SK-N-SH (cell line): Measurements from ENCODE around the gene FXR2. TPM values are rescaled to one million over a fixed set of nuclear protein-coding genes. Genes with fewer than 3 reads are reported as not detected.
A peak's percentile ranks its signal among the peaks of the same experiment; 100 is the strongest.

Experiments
- CTCF ChIA-PET: fragments of 300-600, 350-600 bp; formaldehyde crosslinking; extraction: SDS; loops from one replicate; lab custom pipeline; 2021; lab: Yijun Ruan, JAX
- POLR2A ChIA-PET: fragments of 350-600 bp; sonication (Branson Sonifier 250); formaldehyde crosslinking; extraction: SDS; loops from one replicate; lab custom pipeline; 2020; ENCODE audit warnings: antibody characterized with exemption, inconsistent platforms; lab: Yijun Ruan, JAX
- DNase-seq: peaks from one replicate; pipeline ENCODE4 v3.0.0; 2012
- H2AFZ ChIP-seq: fragments of 200-600 bp; sonication (generic); 2 replicates; pipeline ENCODE4 v1.8.1; 2016; ENCODE audit warnings: antibody characterized with exemption, mild to moderate bottlenecking, low read depth
- H3F3A ChIP-seq: fragments of 200-600 bp; sonication (generic); replicated peaks from 2 replicates; pipeline ENCODE3; 2016; ENCODE audit warnings: antibody characterized with exemption, mild to moderate bottlenecking; ENCODE audit not compliant: insufficient read depth
- H3K27ac ChIP-seq, 2 experiments: fragments of 200-500 bp in 1 of 2; fragments of 200-600 bp in 1 of 2; sonication (Bioruptor generic) in 1 of 2; sonication (generic), shearing (Covaris generic) in 1 of 2; 2 replicates each; pipeline versions ENCODE4 v1.5.1 to v1.6.1; 2014 to 2016; ENCODE audit warnings: low read depth in 2 of 2, inconsistent platforms in 1 of 2, low read length in 1 of 2, mild to moderate bottlenecking in 1 of 2, mixed read lengths in 1 of 2
- H3K27me3 ChIP-seq: fragments of 200-600 bp; sonication (generic), shearing (Covaris generic); 2 replicates; pipeline ENCODE4 v1.6.1; 2016; ENCODE audit warnings: mixed run types; ENCODE audit not compliant: insufficient read depth
- H3K36me3 ChIP-seq, 2 experiments: fragments of 200-500 bp in 1 of 2; fragments of 200-600 bp in 1 of 2; sonication (Bioruptor generic) in 1 of 2; sonication (generic) in 1 of 2; replicated peaks in 1 of 2; 2 replicates each; pipeline versions ENCODE3 to v1.5.1; 2014 to 2016; ENCODE audit warnings: low read length in 1 of 2, mild to moderate bottlenecking in 1 of 2; ENCODE audit not compliant: insufficient read depth in 2 of 2, control insufficient read depth in 1 of 2
- H3K4me1 ChIP-seq, 2 experiments: fragments of 200-500 bp in 1 of 2; fragments of 200-600 bp in 1 of 2; sonication (Bioruptor generic) in 1 of 2; sonication (generic), shearing (Covaris generic) in 1 of 2; 2 replicates each; pipeline versions ENCODE4 v1.5.1 to v1.6.1; 2014 to 2016; ENCODE audit warnings: low read depth in 1 of 2, low read length in 1 of 2, mixed run types in 1 of 2; ENCODE audit not compliant: insufficient read depth in 2 of 2, control insufficient read depth in 1 of 2
- H3K4me2 ChIP-seq: fragments of 200-600 bp; sonication (generic), shearing (Covaris generic); 2 replicates; pipeline ENCODE4 v1.6.1; 2017; ENCODE audit warnings: mixed run types
- H3K4me3 ChIP-seq, 2 experiments: fragments of 200-500 bp in 1 of 2; fragments of 200-600 bp in 1 of 2; sonication (Bioruptor generic) in 1 of 2; sonication (generic), shearing (Covaris generic) in 1 of 2; 2 replicates each; pipeline versions ENCODE4 v1.5.1 to v1.8.1; 2014 to 2016; ENCODE audit warnings: low read depth in 2 of 2, inconsistent platforms in 1 of 2, low read length in 1 of 2, mild to moderate bottlenecking in 1 of 2, mixed read lengths in 1 of 2, moderate library complexity in 1 of 2
- H3K79me2 ChIP-seq: fragments of 200-600 bp; sonication (generic); 2 replicates; pipeline ENCODE4 v1.8.1; 2017; ENCODE audit warnings: mild to moderate bottlenecking; ENCODE audit not compliant: insufficient read depth
- H3K9ac ChIP-seq: fragments of 200-600 bp; sonication (generic); 2 replicates; pipeline ENCODE4 v1.6.1; 2017; ENCODE audit warnings: mixed run types
- H3K9me2 ChIP-seq: fragments of 200-600 bp; sonication (generic); 2 replicates; pipeline ENCODE4 v1.6.1; 2017; ENCODE audit warnings: mixed run types
- H3K9me3 ChIP-seq: fragments of 200-600 bp; sonication (generic); 2 replicates; pipeline ENCODE4 v1.6.1; 2017; ENCODE audit warnings: mixed run types, mild to moderate bottlenecking, moderate library complexity
- H4K20me1 ChIP-seq: fragments of 200-600 bp; sonication (generic); 2 replicates; pipeline ENCODE4 v1.6.1; 2017; ENCODE audit warnings: mild to moderate bottlenecking, mixed run types; ENCODE audit not compliant: insufficient read depth
- CHD2 ChIP-seq: fragments of 150-350 bp; IDR thresholded peaks from 2 replicates; pipeline ENCODE4 v1.6.1; 2018; ENCODE audit warnings: low read length; ENCODE audit not compliant: partially characterized antibody
- ELF1 ChIP-seq: IDR thresholded peaks from 2 replicates; pipeline ENCODE4 v1.4.0; 2012
- FOSL2 ChIP-seq: IDR thresholded peaks from 2 replicates; pipeline ENCODE4 v1.4.0; 2012; ENCODE audit warnings: low read depth, mild to moderate bottlenecking, moderate library complexity, borderline replicate concordance
- FOXJ3 ChIP-seq: sonication (generic); formaldehyde crosslinking; IDR thresholded peaks from 2 replicates; pipeline ENCODE4 v1.5.1; 2020; ENCODE audit warnings: mild to moderate bottlenecking, missing genetic modification reagents
- GABPA ChIP-seq: IDR thresholded peaks from 2 replicates; pipeline ENCODE4 v1.4.0; 2012; ENCODE audit warnings: low read depth, mild to moderate bottlenecking
- GATA2 ChIP-seq: sonication (generic); formaldehyde crosslinking; IDR thresholded peaks from 2 replicates; pipeline ENCODE4 v1.5.0; 2020; ENCODE audit warnings: mild to moderate bottlenecking, missing genetic modification reagents
- IRF3 ChIP-seq: fragments of 150-350 bp; IDR thresholded peaks from 2 replicates; pipeline ENCODE4 v1.6.1; 2016; ENCODE audit warnings: mild to moderate bottlenecking, low read depth, low read length
- JUND ChIP-seq: IDR thresholded peaks from 2 replicates; pipeline ENCODE4 v1.4.0; 2012
- MAX ChIP-seq: IDR thresholded peaks from 2 replicates; pipeline ENCODE4 v1.4.0; 2012; ENCODE audit warnings: low read depth
- MEF2A ChIP-seq: IDR thresholded peaks from 2 replicates; pipeline ENCODE4 v1.4.0; 2012; ENCODE audit warnings: low read depth, borderline replicate concordance
- MXI1 ChIP-seq: IDR thresholded peaks from 2 replicates; pipeline ENCODE4 v1.6.1; 2012; ENCODE audit warnings: mild to moderate bottlenecking, low read depth, low read length, improper control_type of control experiment
- POLR2AphosphoS5 ChIP-seq: IDR thresholded peaks from 2 replicates; pipeline ENCODE4 v1.6.1; 2012; ENCODE audit warnings: low read depth, low read length
- RCOR1 ChIP-seq: fragments of 150-350 bp; IDR thresholded peaks from 2 replicates; pipeline ENCODE4 v1.6.1; 2017; ENCODE audit warnings: antibody characterized with exemption, low read length
- RFX5 ChIP-seq: IDR thresholded peaks from 2 replicates; pipeline ENCODE4 v1.6.1; 2012; ENCODE audit warnings: mild to moderate bottlenecking, improper control_type of control experiment, low read length
- SMC3 ChIP-seq: IDR thresholded peaks from 2 replicates; pipeline ENCODE4 v1.6.1; 2012; ENCODE audit warnings: low read depth, low read length, improper control_type of control experiment
- TAF1 ChIP-seq: IDR thresholded peaks from 2 replicates; pipeline ENCODE4 v1.6.1; 2012; ENCODE audit warnings: low read depth, mild to moderate bottlenecking, low read length, moderate library complexity, borderline replicate concordance
- TEAD4 ChIP-seq: IDR thresholded peaks from 2 replicates; pipeline ENCODE4 v1.4.0; 2012; ENCODE audit warnings: mild to moderate bottlenecking, borderline replicate concordance; ENCODE audit not compliant: insufficient read depth
- USF1 ChIP-seq: IDR thresholded peaks from 2 replicates; pipeline ENCODE4 v1.4.0; 2012; ENCODE audit warnings: low read depth, borderline replicate concordance
- USF2 ChIP-seq: fragments of 150-350 bp; IDR thresholded peaks from 2 replicates; pipeline ENCODE4 v1.6.1; 2017; ENCODE audit warnings: antibody characterized with exemption, low read length, low read depth, borderline replicate concordance
- YY1 ChIP-seq: IDR thresholded peaks from 2 replicates; pipeline ENCODE4 v1.4.0; 2012; ENCODE audit warnings: low read depth, mild to moderate bottlenecking
- ZBTB33 ChIP-seq: IDR thresholded peaks from 2 replicates; pipeline ENCODE4 v1.4.0; 2012; ENCODE audit warnings: low read depth, borderline replicate concordance
- WGBS: methylation state at CpG from one replicate; pipeline ENCODE4 v1.1.6; 2017; ENCODE audit warnings: low lambda C conversion rate; 5-methylcytosine and 5-hydroxymethylcytosine counted together
- polyA plus RNA-seq, 3 experiments: library from polyadenylated mRNA; depleted of rRNA; stranded (reverse); fragments of >200 nt; gene quantifications; 2 replicates each; pipeline ENCODE4 v1.2.3, GENCODE V29; 2012

FXR2 gene
- polyA plus RNA-seq, 1 of the 3 experiments (the other 2 are of a cell fraction) = 56.4 TPM

GRCh38 chr17:7572338-7572587 lies 42.4 kb downstream of the FXR2 start:
- H3K9me3 ChIP-seq = no peaks in the 10 kb centered on the region
- TF ChIP-seq FOXJ3 (0 out of 2 replicates have a peak, but pooled peaks have one; percentile 36), GATA2 (CRISPR knock-in tag) (no peak), TAF1 (peak; percentile 24; the same call in 1 of the 2 replicates), YY1 (peak; percentile 97), IRF3 (no peak), TEAD4 (no peak), FOSL2 (no peak), USF2 (peak; percentile 89), RFX5 (no peak), JUND (no peak; the same call in 1 of the 2 replicates), RCOR1 (peak; percentile 55; the same call in 1 of the 2 replicates), ELF1 (peak; percentile 87), USF1 (peak; percentile 96), MAX (peak; percentile 100), MXI1 (peak; percentile 97)
- H3K9me2 ChIP-seq = no peaks in the 10 kb centered on the region
- H3F3A ChIP-seq = peaks cover 61% of the 10 kb centered on the region
- peaks cover 70% of the 10 kb centered on the region for H3K79me2 ChIP-seq
- peak overlapping the region; percentile 56 to 61 for H3K4me3 ChIP-seq
- H4K20me1 ChIP-seq = peaks cover 42% of the 10 kb centered on the region
- H3K36me3 ChIP-seq = peaks cover 58 to 65% of the 10 kb centered on the region in 2 experiments
- 0% methylated on average over 3 of the region's 11 CpGs for WGBS
- H3K9ac ChIP-seq = peak overlapping the region; percentile 67
- ChIA-PET CTCF (interaction anchor here (0.6 to 5.9 kb wide), 4 partner anchors 11 to 62 kb away, joined by 3 to 40 read pairs (median 3); partner anchors contain the start of genes MPDU1, SENP3 and SOX15), POLR2A (interaction anchor here (0.9 to 4.3 kb wide), 2 partner anchors 12 to 96 kb away, joined by 3 to 37 read pairs; partner anchors contain the start of gene MPDU1)
- no peaks in the 10 kb centered on the region for H3K27me3 ChIP-seq
- H3K27ac ChIP-seq = peak overlapping the region; percentile 81 to 92
- H2AFZ ChIP-seq = no peak overlapping the region
- DNase-seq = no peak
- H3K4me1 ChIP-seq = peaks cover 16 to 33% of the 10 kb centered on the region in 2 experiments
- peak overlapping the region; percentile 78 for H3K4me2 ChIP-seq

- POLR2A ChIA-PET = no interaction called here
- Histone ChIP-seq H3K4me2 (no peak overlapping the region), H3K9me3 (no peaks in the 10 kb centered on the region), H3K9me2 (no peaks in the 10 kb centered on the region), H3K4me1 (peaks cover 9 to 26% of the 10 kb centered on the region in 2 experiments), H4K20me1 (peaks cover 23% of the 10 kb centered on the region), H2AFZ (no peak overlapping the region), H3K4me3 (no peak overlapping the region), H3K36me3 (peaks cover 56 to 58% of the 10 kb centered on the region in 2 experiments), H3K27ac (no peak overlapping the region), H3F3A (peaks cover 42% of the 10 kb centered on the region), H3K27me3 (no peaks in the 10 kb centered on the region), H3K9ac (no peak overlapping the region), H3K79me2 (peaks cover 68% of the 10 kb centered on the region)
- WGBS = 93% methylated on average over 10 of the region's 10 CpGs
- DNase-seq = no peak
- CTCF ChIA-PET = interaction anchor here (1.4 to 5.9 kb wide), 2 partner anchors 9 to 54 kb away, joined by 5 to 40 read pairs; partner anchors contain the start of gene SENP3
- TF ChIP-seq ZBTB33 (no peak), MAX (no peak), ELF1 (no peak), USF1 (no peak), SMC3 (no peak), MEF2A (no peak), POLR2AphosphoS5 (no peak), RFX5 (no peak), CHD2 (no peak), MXI1 (no peak), GATA2 (CRISPR knock-in tag) (no peak), GABPA (no peak)
Measured at GRCh38 chr17:7570351-7570750, 44.3 kb downstream of the FXR2 start.
